Liver (tissue), 9 donors: Measurements from ENCODE around the gene XPR1. TPM values are rescaled to one million over a fixed set of nuclear protein-coding genes. Genes with fewer than 3 reads are reported as not detected.

ENCODE experiments used
- DNase-seq: peaks from one replicate; pipeline ENCODE4 v3.0.0-alpha.2; 2017; ENCODE audit warnings: low spot score
- H3K27ac ChIP-seq, 2 donors: one replicate each; pipeline ENCODE4 v1.7.0; 2013; ENCODE audit warnings: inconsistent platforms in 2 of 2, low read length in 2 of 2, control low read depth in 1 of 2, low read depth in 1 of 2, mild to moderate bottlenecking in 1 of 2
- H3K27me3 ChIP-seq, 4 donors: one replicate each; pipeline versions ENCODE4 v1.6.1 to v1.7.0; 2013; ENCODE audit warnings: low read length in 3 of 4, inconsistent platforms in 1 of 4, mild to moderate bottlenecking in 1 of 4, moderate library complexity in 1 of 4; ENCODE audit not compliant: control insufficient read depth in 4 of 4, insufficient read depth in 4 of 4
- H3K36me3 ChIP-seq, 4 donors: one replicate each; pipeline versions ENCODE4 v1.6.1 to v1.7.0; 2013; ENCODE audit warnings: low read length in 3 of 4, mild to moderate bottlenecking in 3 of 4, low read depth in 1 of 4, moderate library complexity in 1 of 4; ENCODE audit not compliant: control insufficient read depth in 4 of 4, insufficient read depth in 3 of 4
- H3K4me1 ChIP-seq, 4 donors: one replicate each; pipeline versions ENCODE4 v1.6.1 to v1.7.0; 2013; ENCODE audit warnings: low read length in 3 of 4, mild to moderate bottlenecking in 3 of 4, moderate library complexity in 1 of 4; ENCODE audit not compliant: control insufficient read depth in 4 of 4, insufficient read depth in 4 of 4
- H3K4me3 ChIP-seq, 3 donors: one replicate each; pipeline versions ENCODE4 v1.6.1 to v1.7.0; 2013; ENCODE audit warnings: low read length in 3 of 3, control low read depth in 1 of 3, low read depth in 1 of 3, mild to moderate bottlenecking in 1 of 3
- H3K9ac ChIP-seq, 2 donors: one replicate each; pipeline ENCODE4 v1.7.0; 2013; ENCODE audit warnings: low read length in 2 of 2, mild to moderate bottlenecking in 2 of 2, moderate library complexity in 2 of 2, control low read depth in 1 of 2, low read depth in 1 of 2
- H3K9me3 ChIP-seq, 4 donors: one replicate each; pipeline versions ENCODE4 v1.6.1 to v1.7.0; 2013; ENCODE audit warnings: low read length in 3 of 4; ENCODE audit not compliant: control insufficient read depth in 4 of 4
- EGR1 ChIP-seq, 2 donors: IDR thresholded peaks; 2 replicates each; pipeline ENCODE4 v1.6.1; 2016 to 2018; ENCODE audit warnings: antibody characterized with exemption in 2 of 2, low read depth in 2 of 2
- FOXA1 ChIP-seq: IDR thresholded peaks from 2 replicates; pipeline ENCODE4 v1.6.1; 2016; ENCODE audit warnings: antibody characterized with exemption
- GABPA ChIP-seq, 2 donors: IDR thresholded peaks in 1 of 2; conservative IDR thresholded peaks in 1 of 2; 2 replicates each; pipeline ENCODE4 v1.6.1; 2016; ENCODE audit warnings: antibody characterized with exemption in 2 of 2, mild to moderate bottlenecking in 1 of 2, moderate library complexity in 1 of 2
- HNF4A ChIP-seq, 2 donors: conservative IDR thresholded peaks; 2 replicates each; pipeline ENCODE4 v1.6.1; 2016; ENCODE audit warnings: antibody characterized with exemption in 2 of 2, mild to moderate bottlenecking in 2 of 2
- HNF4G ChIP-seq: IDR thresholded peaks from 2 replicates; pipeline ENCODE4 v1.6.1; 2016; ENCODE audit warnings: antibody characterized with exemption
- JUND ChIP-seq, 2 donors: IDR thresholded peaks; 2 replicates each; pipeline ENCODE4 v1.6.1; 2016; ENCODE audit warnings: antibody characterized with exemption in 2 of 2
- NR2F2 ChIP-seq: IDR thresholded peaks from 2 replicates; pipeline ENCODE4 v1.6.1; 2016; ENCODE audit warnings: antibody characterized with exemption
- RAD21 ChIP-seq, 2 donors: IDR thresholded peaks; 2 replicates each; pipeline ENCODE4 v1.6.1; 2016; ENCODE audit warnings: antibody characterized with exemption in 2 of 2, mild to moderate bottlenecking in 2 of 2
- RXRA ChIP-seq, 2 donors: IDR thresholded peaks; 2 replicates each; pipeline ENCODE4 v1.6.1; 2017 to 2018; ENCODE audit warnings: antibody characterized with exemption in 2 of 2, mild to moderate bottlenecking in 1 of 2
- TAF1 ChIP-seq: conservative IDR thresholded peaks from 2 replicates; pipeline ENCODE4 v1.6.1; 2016; ENCODE audit warnings: antibody characterized with exemption, mild to moderate bottlenecking
- YY1 ChIP-seq: IDR thresholded peaks from 2 replicates; pipeline ENCODE4 v1.6.1; 2016; ENCODE audit warnings: antibody characterized with exemption, mild to moderate bottlenecking
- WGBS: extraction: QIAGEN DNeasy Blood & Tissue Kit; methylation state at CpG from one replicate; pipeline ENCODE4 v1.1.7; 2013; 5-methylcytosine and 5-hydroxymethylcytosine counted together
- polyA plus RNA-seq, 2 donors: library from polyadenylated mRNA; stranded (reverse) in 1 of 2; unstranded in 1 of 2; fragments of 200-250 nt in 1 of 2; fragments of >200 nt in 1 of 2; fragmentation: Nextera tagmentation in 1 of 2; extraction: Ambion mirVana in 1 of 2; gene quantifications; one replicate each; pipeline versions ENCODE4 v1.2.1 to v1.2.3, GENCODE V29; 2013 to 2015
- total RNA-seq, 2 donors: library from RNA; depleted of rRNA; stranded (reverse); fragments of >200 nt; gene quantifications; one replicate each; pipeline ENCODE4 v1.2.3, GENCODE V29; 2014
- TF ChIP-seq, protein P1 (sequence below): fragments of 150-350 bp; IDR thresholded peaks from 2 replicates; pipeline ENCODE4 v1.5.1; 2017; ENCODE audit warnings: improper control_type of control experiment, low read depth, low read length; ENCODE audit not compliant: missing input control
- TF ChIP-seq, protein P2 (sequence below): IDR thresholded peaks from 2 replicates; pipeline ENCODE4 v1.6.1; 2016; ENCODE audit warnings: antibody characterized with exemption
- TF ChIP-seq, protein P3 (sequence below): IDR thresholded peaks from 2 replicates; pipeline ENCODE4 v1.6.1; 2016; ENCODE audit warnings: antibody characterized with exemption
- TF ChIP-seq, protein P4 (sequence below): IDR thresholded peaks from 2 replicates; pipeline ENCODE4 v1.6.1; 2016; ENCODE audit warnings: antibody characterized with exemption
- TF ChIP-seq, protein P5 (sequence below): IDR thresholded peaks from 2 replicates; pipeline ENCODE4 v1.6.1; 2016; ENCODE audit warnings: antibody characterized with exemption, mild to moderate bottlenecking
- donor health status: healthy.
- donor health status: healthy.
- donor health status: healthy.
- donor health status: healthy.
- donor health status: healthy.

XPR1 gene
- total and polyA plus RNA-seq, 4 donors, result 1.8 to 14.3 (median 5.9) TPM

DNA sequence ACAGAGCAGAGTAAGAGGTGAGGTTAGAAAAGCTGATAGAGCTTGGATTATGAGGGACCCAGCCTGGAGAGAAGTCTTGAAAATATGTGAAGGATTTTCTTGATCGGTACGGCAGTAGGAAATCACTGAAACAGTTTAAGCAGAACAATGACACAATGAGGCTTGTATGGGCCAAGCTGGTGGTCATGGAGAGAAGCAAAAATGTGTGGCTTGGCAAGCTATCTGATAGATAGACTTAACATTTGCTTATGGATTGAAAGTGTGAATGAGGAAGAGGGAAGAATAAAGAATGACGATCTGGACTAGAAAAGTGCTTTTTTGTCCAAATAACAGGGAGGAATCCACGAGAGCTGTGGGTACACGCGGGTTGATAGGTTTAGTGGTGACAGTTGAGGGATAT, 15.4 kb upstream of the XPR1 start:
- H3K9ac ChIP-seq, result no peak overlapping the region
- TF ChIP-seq RAD21 (IDR thresholded peaks at IDR 0.05) (no peak), JUND (IDR thresholded peaks at IDR 0.05) (no peak), HNF4A (conservative IDR thresholded peaks at IDR 0.05) (no peak), HNF4G (no peak), FOXA1 (no peak), RXRA (IDR thresholded peaks at IDR 0.05) (no peak), NR2F2 (no peak), YY1 (no peak), TAF1 (no peak), EGR1 (IDR thresholded peaks at IDR 0.05; ENCODE audit: low read depth in 2 of 2) (no peak), GABPA (IDR thresholded peaks at IDR 0.05 in 1 of 2, conservative IDR thresholded peaks at IDR 0.05 in 1 of 2) (no peak)
- TF ChIP-seq, protein P1, sequence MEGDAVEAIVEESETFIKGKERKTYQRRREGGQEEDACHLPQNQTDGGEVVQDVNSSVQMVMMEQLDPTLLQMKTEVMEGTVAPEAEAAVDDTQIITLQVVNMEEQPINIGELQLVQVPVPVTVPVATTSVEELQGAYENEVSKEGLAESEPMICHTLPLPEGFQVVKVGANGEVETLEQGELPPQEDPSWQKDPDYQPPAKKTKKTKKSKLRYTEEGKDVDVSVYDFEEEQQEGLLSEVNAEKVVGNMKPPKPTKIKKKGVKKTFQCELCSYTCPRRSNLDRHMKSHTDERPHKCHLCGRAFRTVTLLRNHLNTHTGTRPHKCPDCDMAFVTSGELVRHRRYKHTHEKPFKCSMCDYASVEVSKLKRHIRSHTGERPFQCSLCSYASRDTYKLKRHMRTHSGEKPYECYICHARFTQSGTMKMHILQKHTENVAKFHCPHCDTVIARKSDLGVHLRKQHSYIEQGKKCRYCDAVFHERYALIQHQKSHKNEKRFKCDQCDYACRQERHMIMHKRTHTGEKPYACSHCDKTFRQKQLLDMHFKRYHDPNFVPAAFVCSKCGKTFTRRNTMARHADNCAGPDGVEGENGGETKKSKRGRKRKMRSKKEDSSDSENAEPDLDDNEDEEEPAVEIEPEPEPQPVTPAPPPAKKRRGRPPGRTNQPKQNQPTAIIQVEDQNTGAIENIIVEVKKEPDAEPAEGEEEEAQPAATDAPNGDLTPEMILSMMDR, result no peak
- TF ChIP-seq, protein P2, sequence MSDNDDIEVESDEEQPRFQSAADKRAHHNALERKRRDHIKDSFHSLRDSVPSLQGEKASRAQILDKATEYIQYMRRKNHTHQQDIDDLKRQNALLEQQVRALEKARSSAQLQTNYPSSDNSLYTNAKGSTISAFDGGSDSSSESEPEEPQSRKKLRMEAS, result no peak
- TF ChIP-seq, protein P3, sequence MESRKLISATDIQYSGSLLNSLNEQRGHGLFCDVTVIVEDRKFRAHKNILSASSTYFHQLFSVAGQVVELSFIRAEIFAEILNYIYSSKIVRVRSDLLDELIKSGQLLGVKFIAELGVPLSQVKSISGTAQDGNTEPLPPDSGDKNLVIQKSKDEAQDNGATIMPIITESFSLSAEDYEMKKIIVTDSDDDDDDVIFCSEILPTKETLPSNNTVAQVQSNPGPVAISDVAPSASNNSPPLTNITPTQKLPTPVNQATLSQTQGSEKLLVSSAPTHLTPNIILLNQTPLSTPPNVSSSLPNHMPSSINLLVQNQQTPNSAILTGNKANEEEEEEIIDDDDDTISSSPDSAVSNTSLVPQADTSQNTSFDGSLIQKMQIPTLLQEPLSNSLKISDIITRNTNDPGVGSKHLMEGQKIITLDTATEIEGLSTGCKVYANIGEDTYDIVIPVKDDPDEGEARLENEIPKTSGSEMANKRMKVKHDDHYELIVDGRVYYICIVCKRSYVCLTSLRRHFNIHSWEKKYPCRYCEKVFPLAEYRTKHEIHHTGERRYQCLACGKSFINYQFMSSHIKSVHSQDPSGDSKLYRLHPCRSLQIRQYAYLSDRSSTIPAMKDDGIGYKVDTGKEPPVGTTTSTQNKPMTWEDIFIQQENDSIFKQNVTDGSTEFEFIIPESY, result no peak
- TF ChIP-seq, protein P4, sequence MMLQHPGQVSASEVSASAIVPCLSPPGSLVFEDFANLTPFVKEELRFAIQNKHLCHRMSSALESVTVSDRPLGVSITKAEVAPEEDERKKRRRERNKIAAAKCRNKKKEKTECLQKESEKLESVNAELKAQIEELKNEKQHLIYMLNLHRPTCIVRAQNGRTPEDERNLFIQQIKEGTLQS, result no peak
- 91% methylated on average over 6 of the region's 6 CpGs for WGBS
- H3K27ac ChIP-seq, result no peak overlapping the region
- H3K9me3 ChIP-seq, result no peaks in the 10 kb centered on the region
- H3K27me3 ChIP-seq, result no peaks in the 10 kb centered on the region
- H3K4me1 ChIP-seq, result no peaks in the 10 kb centered on the region
- no peaks in the 10 kb centered on the region for H3K36me3 ChIP-seq
- H3K4me3 ChIP-seq, result no peak overlapping the region
- DNase-seq, result no peak

DNA sequence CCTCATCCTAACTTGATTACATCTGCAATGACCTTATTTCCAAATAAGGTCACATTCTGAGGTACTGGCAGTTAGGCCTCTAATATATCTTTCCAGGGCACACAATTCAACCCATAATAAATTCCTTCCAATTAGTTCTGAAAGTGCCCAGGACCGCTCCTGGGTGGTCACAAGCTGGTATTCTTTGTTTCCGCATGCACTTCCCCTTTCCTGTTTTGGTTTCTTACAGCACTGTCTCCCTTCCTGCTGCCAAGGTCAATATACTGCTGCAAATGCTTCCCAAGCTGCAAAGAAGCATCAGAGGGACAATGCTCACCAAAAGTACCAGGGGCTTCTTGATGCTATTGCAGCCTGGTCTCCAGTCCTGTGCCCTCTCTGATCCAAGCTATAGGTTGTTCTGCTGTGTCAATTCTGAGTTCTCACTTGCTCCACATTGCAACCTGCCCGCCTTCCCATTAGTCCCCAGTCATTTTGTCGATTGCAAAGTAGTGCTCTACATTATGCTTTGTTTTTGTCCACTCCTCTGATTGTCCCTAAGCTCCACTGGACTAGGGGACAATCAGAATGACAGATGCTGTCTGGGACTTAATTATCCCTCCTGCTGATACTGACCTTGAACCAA, 13.9 kb upstream of the XPR1 start:
- 86% methylated on average over 4 of the region's 4 CpGs for WGBS
- DNase-seq, result no peak
- Histone ChIP-seq H3K9me3 (no peaks in the 10 kb centered on the region), H3K36me3 (no peaks in the 10 kb centered on the region), H3K27me3 (no peaks in the 10 kb centered on the region), H3K4me3 (no peak overlapping the region), H3K27ac (no peak overlapping the region), H3K4me1 (no peaks in the 10 kb centered on the region), H3K9ac (no peak overlapping the region)
- TF ChIP-seq RXRA (IDR thresholded peaks at IDR 0.05) (no peak), HNF4A (conservative IDR thresholded peaks at IDR 0.05) (no peak), RAD21 (IDR thresholded peaks at IDR 0.05) (no peak)
- TF ChIP-seq, protein P5, sequence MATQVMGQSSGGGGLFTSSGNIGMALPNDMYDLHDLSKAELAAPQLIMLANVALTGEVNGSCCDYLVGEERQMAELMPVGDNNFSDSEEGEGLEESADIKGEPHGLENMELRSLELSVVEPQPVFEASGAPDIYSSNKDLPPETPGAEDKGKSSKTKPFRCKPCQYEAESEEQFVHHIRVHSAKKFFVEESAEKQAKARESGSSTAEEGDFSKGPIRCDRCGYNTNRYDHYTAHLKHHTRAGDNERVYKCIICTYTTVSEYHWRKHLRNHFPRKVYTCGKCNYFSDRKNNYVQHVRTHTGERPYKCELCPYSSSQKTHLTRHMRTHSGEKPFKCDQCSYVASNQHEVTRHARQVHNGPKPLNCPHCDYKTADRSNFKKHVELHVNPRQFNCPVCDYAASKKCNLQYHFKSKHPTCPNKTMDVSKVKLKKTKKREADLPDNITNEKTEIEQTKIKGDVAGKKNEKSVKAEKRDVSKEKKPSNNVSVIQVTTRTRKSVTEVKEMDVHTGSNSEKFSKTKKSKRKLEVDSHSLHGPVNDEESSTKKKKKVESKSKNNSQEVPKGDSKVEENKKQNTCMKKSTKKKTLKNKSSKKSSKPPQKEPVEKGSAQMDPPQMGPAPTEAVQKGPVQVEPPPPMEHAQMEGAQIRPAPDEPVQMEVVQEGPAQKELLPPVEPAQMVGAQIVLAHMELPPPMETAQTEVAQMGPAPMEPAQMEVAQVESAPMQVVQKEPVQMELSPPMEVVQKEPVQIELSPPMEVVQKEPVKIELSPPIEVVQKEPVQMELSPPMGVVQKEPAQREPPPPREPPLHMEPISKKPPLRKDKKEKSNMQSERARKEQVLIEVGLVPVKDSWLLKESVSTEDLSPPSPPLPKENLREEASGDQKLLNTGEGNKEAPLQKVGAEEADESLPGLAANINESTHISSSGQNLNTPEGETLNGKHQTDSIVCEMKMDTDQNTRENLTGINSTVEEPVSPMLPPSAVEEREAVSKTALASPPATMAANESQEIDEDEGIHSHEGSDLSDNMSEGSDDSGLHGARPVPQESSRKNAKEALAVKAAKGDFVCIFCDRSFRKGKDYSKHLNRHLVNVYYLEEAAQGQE, result no peak
